SK-N-DZ (cell line): ENCODE results near the gene AQP2.
"Not testable (repeated sequence)": the region's sequence is repeated elsewhere in the genome, so short reads cannot be mapped to it uniquely, and the experiment has no call there.

Experiments used
- DNase-seq: peaks from one replicate; pipeline ENCODE4 v3.0.0-alpha.2; 2015; ENCODE audit warnings: low spot score

The AQP2 gene

DNA sequence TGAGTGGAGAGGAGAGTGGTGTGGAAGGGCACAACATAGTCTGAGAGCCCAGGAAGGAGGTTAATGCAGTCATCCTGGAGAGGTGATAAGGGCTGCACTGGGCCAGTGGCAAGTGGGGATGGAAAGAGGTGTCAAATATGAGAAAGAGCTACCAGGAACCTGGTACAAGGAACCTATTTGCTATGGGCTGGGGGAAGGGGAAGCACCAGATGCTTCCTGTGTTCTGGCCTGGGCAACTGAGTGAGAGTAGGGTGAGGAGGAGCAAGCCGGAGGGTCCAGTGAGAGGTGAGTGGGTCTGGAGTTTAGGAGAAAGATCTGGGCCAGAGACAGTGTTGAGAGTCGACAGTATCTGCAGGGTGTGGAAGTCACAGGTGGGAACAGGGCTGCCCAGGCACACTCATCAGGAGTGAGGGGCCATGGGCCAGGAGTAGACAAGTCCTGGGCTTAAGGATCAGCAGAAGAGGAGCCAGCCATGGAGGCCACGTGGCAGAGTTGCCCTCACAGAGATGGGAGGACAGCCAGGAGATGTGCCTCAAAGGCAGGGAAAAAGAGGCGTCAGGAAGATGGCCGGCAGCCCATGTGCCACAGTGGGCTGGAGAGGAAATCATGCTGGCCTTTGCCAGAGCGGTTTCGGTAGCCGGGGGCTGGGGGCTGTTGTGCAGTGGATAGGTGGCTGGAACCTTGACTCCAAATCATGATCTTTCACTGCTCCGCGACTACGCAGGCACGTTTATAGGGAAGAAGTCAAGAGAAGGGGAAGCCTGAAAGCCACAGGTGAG is 19.3 kb downstream of the AQP2 start:
- no peak for DNase-seq

GRCh38 chr12:49970658-49971057 is 20.1 kb downstream of the AQP2 start:
- DNase-seq, result no peak

DNA sequence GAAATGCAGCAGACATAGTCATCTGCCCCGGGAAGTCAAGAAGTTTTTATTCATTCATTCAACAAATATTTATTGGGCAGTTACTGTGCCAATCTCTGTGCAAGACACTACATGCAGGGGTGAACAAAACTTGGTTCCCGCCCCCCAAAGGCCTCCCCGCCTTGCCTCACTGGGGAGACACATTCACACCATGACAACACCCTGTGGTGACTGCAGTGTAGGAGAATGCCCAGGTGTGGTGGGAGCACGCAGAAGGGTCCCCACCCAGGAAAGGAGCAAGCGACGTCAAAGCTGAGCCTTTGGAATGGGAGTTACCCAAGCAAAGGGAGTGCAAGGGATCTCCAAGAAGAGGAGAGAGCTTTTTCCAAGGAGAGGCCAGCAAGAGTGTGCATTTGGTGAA is 20.6 kb downstream of the AQP2 start:
- DNase-seq, result no peak

DNA sequence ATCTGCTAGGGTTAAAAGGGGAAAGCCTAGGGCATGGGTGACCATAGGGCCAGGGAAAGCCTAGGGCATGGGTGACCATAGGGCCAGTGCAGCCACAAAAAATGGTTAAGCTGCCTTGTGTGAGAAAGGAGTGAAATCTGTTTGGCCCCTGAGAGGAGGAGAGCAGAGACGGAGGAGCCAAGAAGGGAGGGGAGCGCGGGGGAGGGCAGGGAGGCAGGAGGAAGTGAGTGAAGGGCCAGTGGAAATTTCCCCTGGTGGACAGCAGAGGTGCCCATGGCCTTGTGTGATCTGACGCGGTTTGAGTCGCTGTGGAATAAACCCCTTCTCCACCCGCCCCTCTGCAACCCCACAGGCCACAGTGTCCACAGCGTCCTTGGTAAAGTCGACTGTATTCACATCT is 21.6 kb downstream of the AQP2 start:
- no peak for DNase-seq

- no peak for DNase-seq
These were observed 22.3 kb downstream of the AQP2 start, which contains the start of gene AQP6 for GRCh38 chr12:49972641-49973360. TSS of gene AQP6 (plus strand) at chr12:49972947. CDS start at chr12:49973174, 227 bp downstream.

- no peak for DNase-seq
These were observed 22.9 kb downstream of the AQP2 start for GRCh38 chr12:49973361-49973830.

GRCh38 chr12:49974231-49974675 is 23.7 kb downstream of the AQP2 start:
- DNase-seq, result peak; percentile 73

- DNase-seq, result no peak
These were observed 24.3 kb downstream of the AQP2 start for GRCh38 chr12:49974677-49975317.

GRCh38 chr12:49975318-49975761 is 24.8 kb downstream of the AQP2 start:
- DNase-seq, result no peak

- DNase-seq, result no peak
These were observed 26.0 kb downstream of the AQP2 start for GRCh38 chr12:49976557-49976956.

- no peak for DNase-seq
These were observed 27.6 kb downstream of the AQP2 start for GRCh38 chr12:49978125-49978524.

- peak; percentile 97 for DNase-seq
These were observed 28.6 kb downstream of the AQP2 start for GRCh38 chr12:49979016-49979586.

DNA sequence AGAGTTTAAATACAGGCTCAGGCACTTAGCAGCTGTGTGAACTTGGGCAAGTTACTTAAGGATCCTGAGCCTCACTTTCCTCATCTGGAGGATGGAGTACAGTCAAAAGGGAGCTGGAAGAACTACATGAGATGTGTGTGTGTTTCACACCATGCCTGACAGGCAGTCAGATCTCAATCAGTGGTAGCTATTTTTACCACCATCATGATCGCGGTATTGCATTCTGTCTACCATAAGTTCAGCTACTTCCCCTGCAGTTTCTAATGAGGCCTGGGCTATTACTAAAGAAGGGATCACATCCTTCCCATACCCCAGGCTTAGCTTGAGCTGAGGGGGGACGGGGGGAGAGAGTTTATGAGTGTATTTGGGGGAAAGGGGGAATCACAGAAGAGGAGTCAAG is 29.3 kb downstream of the AQP2 start:
- DNase-seq, result no peak

DNA sequence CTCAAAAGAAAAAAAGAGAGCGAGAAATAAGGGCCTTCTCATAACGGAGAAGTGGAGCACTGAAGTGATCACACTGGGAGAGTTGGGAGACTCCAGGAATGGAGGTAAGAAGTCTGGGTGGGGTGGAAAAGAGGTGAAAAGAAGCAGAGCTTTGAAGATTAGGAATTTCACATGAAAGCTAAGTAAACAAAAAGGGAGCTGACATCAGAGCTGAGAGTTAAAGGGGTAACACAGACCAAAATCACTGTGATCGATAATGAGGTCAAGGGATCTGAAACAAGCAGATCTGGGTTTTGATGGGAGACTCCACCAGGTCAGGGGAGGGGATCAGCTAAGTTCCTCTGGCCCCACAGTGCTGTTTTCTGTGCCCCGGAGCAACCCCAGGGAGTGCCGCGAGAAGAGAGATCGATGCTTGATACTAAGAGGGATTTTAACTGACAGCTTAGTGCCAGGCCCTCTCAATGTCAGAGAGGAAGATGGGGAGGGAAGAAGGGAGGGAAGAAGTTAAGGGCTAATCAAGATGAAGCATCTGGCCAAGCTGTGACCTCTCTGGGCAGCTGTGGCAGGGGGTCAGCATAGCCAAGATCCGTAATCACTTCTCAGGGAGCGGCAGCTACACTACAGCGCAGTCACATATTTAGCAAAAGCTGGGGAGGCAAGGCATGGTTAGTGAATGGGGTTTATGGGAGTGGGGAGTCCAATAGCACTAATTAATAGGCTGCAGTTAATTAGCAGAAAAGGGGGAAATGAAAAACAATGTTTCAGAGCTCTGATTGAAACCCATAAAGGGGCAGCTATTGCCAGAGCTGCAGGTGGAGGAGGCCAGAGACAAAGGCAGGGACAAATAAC is 30.2 kb downstream of the AQP2 start:
- DNase-seq, result peak; percentile 60

DNA sequence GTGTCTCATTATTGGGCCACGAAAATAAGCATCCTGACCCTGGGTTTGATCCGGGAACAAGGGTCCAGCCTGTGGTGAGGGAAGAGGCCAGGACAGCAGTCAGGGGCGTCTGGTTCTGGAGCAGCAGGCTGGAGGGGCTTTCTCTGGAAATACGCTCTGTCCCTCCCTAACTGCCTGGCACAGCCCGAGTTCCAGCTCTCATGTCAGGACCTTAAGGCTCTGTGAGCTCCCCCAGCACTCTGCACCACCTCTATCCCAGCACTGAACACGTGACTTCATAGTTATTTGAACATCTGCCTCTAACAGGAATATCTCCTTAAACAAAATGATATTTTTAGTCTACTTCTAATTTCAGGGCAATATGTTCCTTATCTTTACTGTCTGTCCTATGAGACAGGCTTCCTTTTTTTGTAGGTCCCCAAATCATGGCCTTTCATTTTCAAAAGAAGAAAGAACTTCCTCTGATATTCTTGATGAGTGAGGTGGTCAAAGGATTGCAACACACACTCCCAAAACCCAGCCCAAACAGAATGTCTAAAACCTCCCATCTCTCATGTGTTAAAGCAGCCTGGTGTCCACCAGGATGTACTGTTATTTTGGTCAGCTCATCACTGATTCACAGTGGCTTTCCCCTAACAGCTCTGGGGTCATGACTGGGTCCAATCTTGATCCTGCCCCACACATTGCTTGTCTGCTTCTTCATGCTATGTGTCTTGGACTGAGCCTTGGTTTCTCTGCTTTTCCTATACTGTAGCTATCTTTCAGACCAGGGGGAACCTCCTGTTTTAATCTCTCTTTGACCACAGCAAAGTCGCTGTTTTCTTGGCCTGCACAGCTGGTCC is 31.9 kb downstream of the AQP2 start:
- peak; percentile 7 for DNase-seq

DNA sequence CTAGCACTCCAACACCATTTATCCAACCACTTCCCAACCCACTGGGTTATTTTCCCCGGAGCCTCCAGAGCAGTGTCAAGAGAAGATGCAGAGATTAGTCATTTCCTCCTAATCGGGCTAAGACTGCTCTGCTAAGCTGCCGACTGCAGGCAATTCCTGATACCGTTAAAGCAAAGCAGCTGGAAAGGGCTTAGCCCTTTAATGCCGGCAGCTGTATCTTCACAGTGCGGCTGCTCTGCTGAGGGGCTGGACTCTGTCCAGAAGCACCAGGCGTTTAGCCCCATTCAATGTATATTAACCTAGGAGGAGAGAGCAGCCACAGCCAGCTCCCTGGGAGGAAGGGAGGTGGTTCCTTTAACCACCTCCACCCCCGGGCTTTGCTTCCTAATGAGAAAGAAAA is 33.4 kb downstream of the AQP2 start:
- peak; percentile 71 for DNase-seq

GRCh38 chr12:49984476-49985359 is 34.2 kb downstream of the AQP2 start:
- DNase-seq, result peak; percentile 32

GRCh38 chr12:49985981-49986380 is 35.4 kb downstream of the AQP2 start:
- DNase-seq, result no peak

DNA sequence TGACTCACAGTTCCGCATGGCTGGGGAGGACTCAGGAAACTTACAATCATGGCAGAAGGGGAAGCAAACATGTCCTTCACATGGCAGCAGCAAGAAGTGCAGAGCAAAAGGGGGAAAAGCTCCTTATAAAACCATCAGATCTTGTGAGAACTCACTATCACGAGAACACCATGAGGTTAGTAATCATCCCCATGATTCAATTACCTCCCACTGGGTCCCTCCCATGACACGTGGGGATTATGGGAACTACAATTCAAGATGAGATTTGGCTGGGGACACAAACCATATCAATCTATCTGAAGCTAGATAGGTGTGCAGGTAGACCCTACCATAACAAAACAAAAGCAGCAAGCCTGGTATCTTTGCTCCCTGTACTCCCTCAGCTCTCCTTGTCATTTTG is 35.9 kb downstream of the AQP2 start:
- DNase-seq, result not testable (repeated sequence)
